ENCODE results near the gene C5. TPM values are rescaled to one million over a fixed set of nuclear protein-coding genes. Genes with fewer than 3 reads are reported as not detected.

Gene C5
- polyA plus RNA-seq, 1 of the 3 experiments (the other 2 are of a cell fraction) = 1.8 TPM

- Histone ChIP-seq H3K9me2 (no peaks in the 10 kb centered on the region), H3F3A (replicated peaks; ENCODE audit: insufficient read depth) (no peaks in the 10 kb centered on the region), H3K9ac (no peak overlapping the region), H3K9me3 (no peaks in the 10 kb centered on the region), H3K27me3 (ENCODE audit: insufficient read depth) (no peaks in the 10 kb centered on the region), H3K36me3 (replicated peaks in 1 of 2; ENCODE audit: control insufficient read depth in 1 of 2, insufficient read depth in 2 of 2, low read length in 1 of 2) (peaks cover 1 to 5% of the 10 kb centered on the region in 2 experiments), H4K20me1 (ENCODE audit: insufficient read depth) (no peaks in the 10 kb centered on the region), H2AFZ (ENCODE audit: low read depth) (no peak overlapping the region), H3K4me3 (ENCODE audit: low read depth in 2 of 2, low read length in 1 of 2) (no peak overlapping the region), H3K4me1 (ENCODE audit: control insufficient read depth in 1 of 2, insufficient read depth in 2 of 2, low read depth in 1 of 2, low read length in 1 of 2) (peaks cover 0 to 4% of the 10 kb centered on the region in 2 experiments; a peak in 1 of 4 replicates), H3K4me2 (no peak overlapping the region), H3K79me2 (ENCODE audit: insufficient read depth) (no peaks in the 10 kb centered on the region), H3K27ac (ENCODE audit: low read depth in 2 of 2, low read length in 1 of 2) (no peak overlapping the region)
- TF ChIP-seq RFX5 (IDR thresholded peaks at IDR 0.05; ENCODE audit: low read length) (no peak), MEF2A (IDR thresholded peaks at IDR 0.05; ENCODE audit: borderline replicate concordance, low read depth) (no peak), EZH2phosphoT487 (IDR thresholded peaks at IDR 0.05; ENCODE audit: borderline replicate concordance, low read depth) (no peak)
- 90% methylated on average over 3 of the region's 3 CpGs for WGBS (ENCODE audit: low lambda C conversion rate)
- ChIA-PET CTCF (interaction anchor here (0.9 to 2.2 kb wide), 2 partner anchors 29 to 103 kb away, joined by 3 to 6 read pairs; no protein-coding TSS in a partner anchor), POLR2A (no interaction called here)
- no peak for DNase-seq
These were observed 93.2 kb downstream of the C5 start for GRCh38 chr9:120956862-120957261.

- H3K9ac ChIP-seq = no peak overlapping the region
- peaks cover 0 to 4% of the 10 kb centered on the region in 2 experiments; a peak in 2 of 4 replicates for H3K4me1 ChIP-seq (ENCODE audit: control insufficient read depth in 1 of 2, insufficient read depth in 2 of 2, low read depth in 1 of 2, low read length in 1 of 2)
- no peak overlapping the region for H2AFZ ChIP-seq (ENCODE audit: low read depth)
- WGBS (ENCODE audit: low lambda C conversion rate) = 96% methylated on average over 9 of the region's 9 CpGs
- ChIA-PET POLR2A (no interaction called here), CTCF (interaction anchor here (0.9 kb wide), 1 partner anchor 10 kb away, joined by 3 read pairs; no protein-coding TSS in a partner anchor)
- H3F3A ChIP-seq (replicated peaks; ENCODE audit: insufficient read depth) = no peaks in the 10 kb centered on the region
- H4K20me1 ChIP-seq (ENCODE audit: insufficient read depth) = no peaks in the 10 kb centered on the region
- no peaks in the 10 kb centered on the region for H3K9me2 ChIP-seq
- no peak overlapping the region for H3K4me2 ChIP-seq
- H3K79me2 ChIP-seq (ENCODE audit: insufficient read depth) = no peaks in the 10 kb centered on the region
- H3K27me3 ChIP-seq (ENCODE audit: insufficient read depth) = no peaks in the 10 kb centered on the region
- TF ChIP-seq GABPA (IDR thresholded peaks at IDR 0.05; ENCODE audit: low read depth) (no peak), USF1 (IDR thresholded peaks at IDR 0.05; ENCODE audit: borderline replicate concordance, low read depth) (no peak), REST (IDR thresholded peaks at IDR 0.05; ENCODE audit: low read depth, low read length) (no peak), GATA2 (CRISPR knock-in tag; IDR thresholded peaks at IDR 0.05) (no peak), ELF1 (IDR thresholded peaks at IDR 0.05) (no peak), FOSL2 (IDR thresholded peaks at IDR 0.05; ENCODE audit: borderline replicate concordance, low read depth) (no peak), MXI1 (IDR thresholded peaks at IDR 0.05; ENCODE audit: low read depth, low read length) (no peak), IRF3 (IDR thresholded peaks at IDR 0.05; ENCODE audit: low read depth, low read length) (no peak), EP300 (IDR thresholded peaks at IDR 0.05; ENCODE audit: borderline replicate concordance in 1 of 2, low read depth in 1 of 2, low read length in 1 of 2) (no peak), RAD21 (IDR thresholded peaks at IDR 0.05; ENCODE audit: low read length) (no peak), PBX3 (IDR thresholded peaks at IDR 0.05) (no peak), JUND (IDR thresholded peaks at IDR 0.05) (no peak), SMC3 (IDR thresholded peaks at IDR 0.05; ENCODE audit: low read depth, low read length) (no peak), NFIC (IDR thresholded peaks at IDR 0.05; ENCODE audit: borderline replicate concordance) (no peak), MAX (IDR thresholded peaks at IDR 0.05; ENCODE audit: low read depth) (no peak)
- no peak for DNase-seq
- no peak overlapping the region for H3K4me3 ChIP-seq (ENCODE audit: low read depth in 2 of 2, low read length in 1 of 2)
- H3K9me3 ChIP-seq = no peaks in the 10 kb centered on the region
- no peaks in the 10 kb centered on the region for H3K36me3 ChIP-seq (replicated peaks in 1 of 2; ENCODE audit: control insufficient read depth in 1 of 2, insufficient read depth in 2 of 2, low read length in 1 of 2)
- H3K27ac ChIP-seq (ENCODE audit: low read depth in 2 of 2, low read length in 1 of 2) = no peak overlapping the region
These were observed 98.0 kb downstream of the C5 start for GRCh38 chr9:120951960-120952618.

All from SK-N-SH (cell line).